Measurements from ENCODE around the gene C7orf33.

The C7orf33 gene

DNA sequence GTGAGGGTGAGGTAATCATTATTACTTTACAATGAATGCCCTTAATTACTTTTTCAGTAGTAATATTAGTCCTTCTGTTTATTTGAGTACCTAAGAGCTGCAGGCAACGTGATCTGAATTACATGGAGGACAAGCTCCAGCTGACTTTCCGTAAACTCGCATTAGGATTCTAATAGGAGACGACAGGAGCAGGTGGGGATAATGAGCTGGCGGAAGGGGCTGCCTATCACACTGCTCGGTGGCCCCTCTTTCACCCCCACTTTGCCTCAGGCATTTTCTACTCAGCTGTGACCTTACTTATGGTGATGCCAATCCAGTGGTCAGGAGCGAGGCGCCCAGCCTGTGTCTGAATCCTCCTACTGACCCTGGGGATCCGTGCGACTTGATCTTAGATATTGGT, at the start of gene C7orf33:
Gene C7orf33 (plus strand): TSS at position 296 of the 400 bp plus-strand sequence. CDS start 160 bp downstream, outside the sequence.
- TF ChIP-seq MAX (IDR thresholded peaks at IDR 0.05; ENCODE audit: low read depth, low read length) (no peak), MYC (IDR thresholded peaks at IDR 0.05; ENCODE audit: low read depth, low read length) (no peak), POLR2A (IDR thresholded peaks at IDR 0.05; ENCODE audit: extremely low read depth, insufficient read length) (no peak)
- no peak for DNase-seq (ENCODE audit: low read depth)
- no peak within 1 kb of the TSS for H3K4me3 ChIP-seq (ENCODE audit: low read depth, low read length)

- no peak for DNase-seq (ENCODE audit: low read depth)
- H3K4me3 ChIP-seq (ENCODE audit: low read depth, low read length) = no peak overlapping the region
These were observed 48.6 kb upstream of the C7orf33 start for GRCh38 chr7:148541891-148542504.

DNA sequence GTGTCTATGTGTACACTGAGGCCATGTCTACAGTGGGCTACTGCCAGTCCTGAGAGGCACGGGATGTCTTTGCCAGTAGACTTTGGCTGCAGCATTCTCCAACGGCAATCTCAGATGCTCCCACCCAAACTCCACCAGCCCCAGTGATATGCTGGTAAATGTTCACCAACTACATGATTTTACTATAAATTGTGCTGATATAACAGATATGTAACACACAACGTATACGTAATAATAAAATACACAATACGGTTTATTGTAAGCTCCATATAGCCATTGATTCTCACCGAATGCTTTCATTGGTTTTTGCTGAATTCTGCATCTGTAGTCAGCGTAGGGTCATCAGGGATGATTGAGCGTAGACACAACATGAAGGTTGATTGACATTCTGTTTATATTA, 47.3 kb upstream of the C7orf33 start:
- DNase-seq (ENCODE audit: low read depth) = no peak
- TF ChIP-seq POLR2A (IDR thresholded peaks at IDR 0.05; ENCODE audit: extremely low read depth, insufficient read length) (no peak), MAX (IDR thresholded peaks at IDR 0.05; ENCODE audit: low read depth, low read length) (no peak), MYC (IDR thresholded peaks at IDR 0.05; ENCODE audit: low read depth, low read length) (no peak)
- TF ChIP-seq, protein P1, sequence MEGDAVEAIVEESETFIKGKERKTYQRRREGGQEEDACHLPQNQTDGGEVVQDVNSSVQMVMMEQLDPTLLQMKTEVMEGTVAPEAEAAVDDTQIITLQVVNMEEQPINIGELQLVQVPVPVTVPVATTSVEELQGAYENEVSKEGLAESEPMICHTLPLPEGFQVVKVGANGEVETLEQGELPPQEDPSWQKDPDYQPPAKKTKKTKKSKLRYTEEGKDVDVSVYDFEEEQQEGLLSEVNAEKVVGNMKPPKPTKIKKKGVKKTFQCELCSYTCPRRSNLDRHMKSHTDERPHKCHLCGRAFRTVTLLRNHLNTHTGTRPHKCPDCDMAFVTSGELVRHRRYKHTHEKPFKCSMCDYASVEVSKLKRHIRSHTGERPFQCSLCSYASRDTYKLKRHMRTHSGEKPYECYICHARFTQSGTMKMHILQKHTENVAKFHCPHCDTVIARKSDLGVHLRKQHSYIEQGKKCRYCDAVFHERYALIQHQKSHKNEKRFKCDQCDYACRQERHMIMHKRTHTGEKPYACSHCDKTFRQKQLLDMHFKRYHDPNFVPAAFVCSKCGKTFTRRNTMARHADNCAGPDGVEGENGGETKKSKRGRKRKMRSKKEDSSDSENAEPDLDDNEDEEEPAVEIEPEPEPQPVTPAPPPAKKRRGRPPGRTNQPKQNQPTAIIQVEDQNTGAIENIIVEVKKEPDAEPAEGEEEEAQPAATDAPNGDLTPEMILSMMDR (IDR thresholded peaks at IDR 0.05; ENCODE audit: low read depth, low read length) = no peak
- H3K4me3 ChIP-seq (ENCODE audit: low read depth, low read length) = no peak overlapping the region

More at GRCh38 chr7:148541891-148542504, 48.6 kb upstream of the C7orf33 start:
- TF ChIP-seq, protein P1 (IDR thresholded peaks at IDR 0.05; ENCODE audit: low read depth, low read length) = no peak
- TF ChIP-seq MYC (IDR thresholded peaks at IDR 0.05; ENCODE audit: low read depth, low read length) = no peak
- no peak for TF ChIP-seq MAX (IDR thresholded peaks at IDR 0.05; ENCODE audit: low read depth, low read length)
- TF ChIP-seq POLR2A (IDR thresholded peaks at IDR 0.05; ENCODE audit: extremely low read depth, insufficient read length) = no peak

DNA sequence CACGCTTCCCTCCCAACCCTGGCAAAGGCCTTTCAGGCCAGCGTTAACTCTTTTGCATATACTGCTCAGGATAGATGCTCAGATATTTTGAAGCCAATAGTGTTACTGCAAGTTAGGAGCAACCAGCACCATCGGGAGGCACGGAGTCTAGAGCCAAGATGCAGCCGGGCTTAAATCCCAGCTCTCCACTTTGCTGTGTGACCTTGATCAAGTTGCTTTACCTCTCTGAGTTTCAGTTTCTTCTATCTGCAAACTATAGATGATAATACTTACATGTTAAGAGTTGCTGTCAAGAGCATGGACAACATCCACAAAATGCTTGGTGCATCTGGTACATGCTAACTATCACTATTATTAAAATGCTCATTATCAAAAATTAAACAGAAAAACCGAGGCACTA, 45.4 kb upstream of the C7orf33 start:
- H3K4me3 ChIP-seq (ENCODE audit: low read depth, low read length) = no peak overlapping the region
- DNase-seq (ENCODE audit: low read depth) = no peak
- TF ChIP-seq, protein P1 (IDR thresholded peaks at IDR 0.05; ENCODE audit: low read depth, low read length) = no peak
- TF ChIP-seq POLR2A (IDR thresholded peaks at IDR 0.05; ENCODE audit: extremely low read depth, insufficient read length) (no peak), MAX (IDR thresholded peaks at IDR 0.05; ENCODE audit: low read depth, low read length) (no peak)

GRCh38 chr7:148545932-148546331, 44.6 kb upstream of the C7orf33 start:
- no peak for DNase-seq (ENCODE audit: low read depth)
- no peak for TF ChIP-seq POLR2A (IDR thresholded peaks at IDR 0.05; ENCODE audit: extremely low read depth, insufficient read length)
- TF ChIP-seq MAX (IDR thresholded peaks at IDR 0.05; ENCODE audit: low read depth, low read length) = no peak
- TF ChIP-seq, protein P1 (IDR thresholded peaks at IDR 0.05; ENCODE audit: low read depth, low read length) = no peak
- no peak for TF ChIP-seq MYC (IDR thresholded peaks at IDR 0.05; ENCODE audit: low read depth, low read length)
- H3K4me3 ChIP-seq (ENCODE audit: low read depth, low read length) = no peak overlapping the region

GRCh38 chr7:148546857-148547256, 43.7 kb upstream of the C7orf33 start:
- DNase-seq (ENCODE audit: low read depth) = no peak
- TF ChIP-seq MYC (IDR thresholded peaks at IDR 0.05; ENCODE audit: low read depth, low read length) (no peak), MAX (IDR thresholded peaks at IDR 0.05; ENCODE audit: low read depth, low read length) (no peak), POLR2A (IDR thresholded peaks at IDR 0.05; ENCODE audit: extremely low read depth, insufficient read length) (no peak)
- TF ChIP-seq, protein P1 (IDR thresholded peaks at IDR 0.05; ENCODE audit: low read depth, low read length) = no peak
- no peak overlapping the region for H3K4me3 ChIP-seq (ENCODE audit: low read depth, low read length)
